Tibial nerve (tissue), 4 donors: ENCODE data around the gene IL3. TPM values are rescaled to one million over a fixed set of nuclear protein-coding genes. Genes with fewer than 3 reads are reported as not detected.

Experiments used
- DNase-seq, 2 donors: peaks; one replicate each; pipeline ENCODE4 v3.0.0-alpha.2; 2019; ENCODE audit warnings: low spot score in 2 of 2
- H3K27ac ChIP-seq, 4 donors: fragments of 200-600 bp; sonication (generic) in 3 of 4; one replicate each; pipeline ENCODE4 v1.5.1; 2017 to 2019; ENCODE audit warnings: mild to moderate bottlenecking in 1 of 4
- H3K27me3 ChIP-seq, 2 donors: fragments of 200-600 bp; sonication (generic) in 1 of 2; one replicate each; pipeline versions ENCODE4 v1.5.1 to v1.6.0; 2017 to 2019
- H3K36me3 ChIP-seq, 3 donors: fragments of 200-600 bp; sonication (generic); one replicate each; pipeline ENCODE4 v1.5.1; 2018 to 2019
- H3K4me1 ChIP-seq, 4 donors: fragments of 200-600 bp; sonication (generic) in 3 of 4; one replicate each; pipeline ENCODE4 v1.5.1; 2017 to 2019
- H3K4me3 ChIP-seq, 4 donors: fragments of 200-600 bp; sonication (generic) in 3 of 4; one replicate each; pipeline ENCODE4 v1.5.1; 2017 to 2019; ENCODE audit warnings: mild to moderate bottlenecking in 1 of 4, moderate library complexity in 1 of 4
- H3K9me3 ChIP-seq, 4 donors: fragments of 200-600 bp; sonication (generic) in 3 of 4; one replicate each; pipeline ENCODE4 v1.5.1; 2017 to 2019
- EP300 ChIP-seq, 2 donors: sonication (generic); formaldehyde crosslinking; IDR thresholded peaks; one replicate each; pipeline ENCODE4 v1.6.1; 2017; ENCODE audit warnings: antibody characterized with exemption in 2 of 2, mild to moderate bottlenecking in 1 of 2
- POLR2A ChIP-seq, 2 donors: fragments of 450-650 bp; IDR thresholded peaks; one replicate each; pipeline ENCODE4 v1.6.1; 2017; ENCODE audit warnings: antibody characterized with exemption in 2 of 2, mild to moderate bottlenecking in 2 of 2, moderate library complexity in 2 of 2
- WGBS, 2 donors: methylation state at CpG; one replicate each; pipeline ENCODE4 v1.1.5; 2018; 5-methylcytosine and 5-hydroxymethylcytosine counted together
- total RNA-seq, 4 donors: library from RNA; depleted of rRNA; stranded (reverse); fragments of >200 nt; gene quantifications; one replicate each; pipeline ENCODE4 v1.1.0, GENCODE V29; 2016
- TF ChIP-seq, protein P1 (sequence below), 5 experiments: fragments of 200-600 bp in 3 of 5; fragments of 450-650 bp in 2 of 5; sonication (generic) in 3 of 5; IDR thresholded peaks; one replicate each; pipeline ENCODE4 v1.5.1; 2016 to 2019; ENCODE audit warnings: antibody characterized with exemption in 5 of 5, mild to moderate bottlenecking in 3 of 5, moderate library complexity in 2 of 5

IL3 gene
- total RNA-seq, 4 donors from 2014 or later: not detected

DNA sequence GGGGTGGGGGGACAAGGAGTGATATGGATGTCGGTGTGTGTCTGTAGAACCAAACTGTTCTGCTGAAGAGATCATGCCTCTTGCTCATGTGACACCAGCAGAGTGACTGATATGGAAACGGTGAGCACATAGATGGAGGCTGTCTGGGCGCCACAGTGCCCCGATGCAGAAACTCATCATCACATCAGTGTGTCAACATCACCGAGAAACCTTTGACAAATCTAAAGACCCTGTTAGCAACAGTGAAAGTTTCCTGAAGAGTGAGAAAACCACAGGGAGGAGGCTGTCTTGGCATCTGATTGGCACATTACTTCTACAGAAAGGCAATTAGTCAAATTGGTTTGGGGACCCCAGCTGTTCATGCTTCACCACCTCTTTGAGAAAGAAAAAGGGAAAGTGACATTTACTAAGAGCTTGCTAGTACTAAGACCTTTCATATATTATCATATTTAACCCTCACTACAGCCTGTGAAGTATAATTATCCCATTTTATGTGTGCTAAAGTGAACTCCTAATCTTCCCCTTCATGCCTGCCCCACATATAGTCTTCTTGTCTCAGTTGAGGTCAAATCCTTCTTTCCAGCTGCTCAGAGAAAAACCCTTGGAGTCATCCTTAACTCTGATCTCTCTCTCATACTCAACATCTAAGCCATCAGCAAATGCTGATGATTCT is 38.8 kb downstream of the IL3 start:
- WGBS, 2 donors: 78 to 82% methylated on average over 5 of the region's 5 CpGs
- Histone ChIP-seq H3K4me3 (no peak overlapping the region), H3K27ac (no peak overlapping the region), H3K4me1 (peaks cover 0 to 17% (median 6%) of the 10 kb centered on the region in 4 donors), H3K27me3 (no peaks in the 10 kb centered on the region), H3K9me3 (no peaks in the 10 kb centered on the region), H3K36me3 (no peaks in the 10 kb centered on the region)
- no peak for DNase-seq
- TF ChIP-seq, protein P1, sequence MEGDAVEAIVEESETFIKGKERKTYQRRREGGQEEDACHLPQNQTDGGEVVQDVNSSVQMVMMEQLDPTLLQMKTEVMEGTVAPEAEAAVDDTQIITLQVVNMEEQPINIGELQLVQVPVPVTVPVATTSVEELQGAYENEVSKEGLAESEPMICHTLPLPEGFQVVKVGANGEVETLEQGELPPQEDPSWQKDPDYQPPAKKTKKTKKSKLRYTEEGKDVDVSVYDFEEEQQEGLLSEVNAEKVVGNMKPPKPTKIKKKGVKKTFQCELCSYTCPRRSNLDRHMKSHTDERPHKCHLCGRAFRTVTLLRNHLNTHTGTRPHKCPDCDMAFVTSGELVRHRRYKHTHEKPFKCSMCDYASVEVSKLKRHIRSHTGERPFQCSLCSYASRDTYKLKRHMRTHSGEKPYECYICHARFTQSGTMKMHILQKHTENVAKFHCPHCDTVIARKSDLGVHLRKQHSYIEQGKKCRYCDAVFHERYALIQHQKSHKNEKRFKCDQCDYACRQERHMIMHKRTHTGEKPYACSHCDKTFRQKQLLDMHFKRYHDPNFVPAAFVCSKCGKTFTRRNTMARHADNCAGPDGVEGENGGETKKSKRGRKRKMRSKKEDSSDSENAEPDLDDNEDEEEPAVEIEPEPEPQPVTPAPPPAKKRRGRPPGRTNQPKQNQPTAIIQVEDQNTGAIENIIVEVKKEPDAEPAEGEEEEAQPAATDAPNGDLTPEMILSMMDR (IDR thresholded peaks at IDR 0.05): no peak
- TF ChIP-seq POLR2A (IDR thresholded peaks at IDR 0.05): no peak
- no peak for TF ChIP-seq EP300 (IDR thresholded peaks at IDR 0.05)

DNA sequence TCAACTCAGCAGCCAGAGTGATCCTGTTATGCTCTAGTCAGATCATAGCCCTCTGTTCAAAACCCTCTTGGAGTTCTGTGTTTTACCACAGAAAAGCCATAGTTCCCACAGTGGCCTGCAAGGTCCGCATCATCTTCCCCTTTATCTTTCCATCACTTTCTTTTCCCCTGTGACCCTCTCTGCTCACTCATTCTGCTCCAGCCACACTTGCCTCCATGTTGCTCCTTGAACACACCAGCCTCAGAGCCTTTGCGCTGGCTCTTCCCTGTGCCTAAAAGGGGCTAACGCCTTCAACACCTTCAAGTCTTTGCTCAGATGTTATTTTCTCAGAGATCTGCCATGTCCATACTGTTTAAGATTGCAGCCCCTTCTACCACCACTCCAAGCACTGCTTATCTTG is 39.5 kb downstream of the IL3 start:
- Histone ChIP-seq H3K9me3 (no peaks in the 10 kb centered on the region), H3K4me3 (no peak overlapping the region)
- WGBS, 2 donors: 89 to 91% methylated on average over 3 of the region's 3 CpGs

DNA sequence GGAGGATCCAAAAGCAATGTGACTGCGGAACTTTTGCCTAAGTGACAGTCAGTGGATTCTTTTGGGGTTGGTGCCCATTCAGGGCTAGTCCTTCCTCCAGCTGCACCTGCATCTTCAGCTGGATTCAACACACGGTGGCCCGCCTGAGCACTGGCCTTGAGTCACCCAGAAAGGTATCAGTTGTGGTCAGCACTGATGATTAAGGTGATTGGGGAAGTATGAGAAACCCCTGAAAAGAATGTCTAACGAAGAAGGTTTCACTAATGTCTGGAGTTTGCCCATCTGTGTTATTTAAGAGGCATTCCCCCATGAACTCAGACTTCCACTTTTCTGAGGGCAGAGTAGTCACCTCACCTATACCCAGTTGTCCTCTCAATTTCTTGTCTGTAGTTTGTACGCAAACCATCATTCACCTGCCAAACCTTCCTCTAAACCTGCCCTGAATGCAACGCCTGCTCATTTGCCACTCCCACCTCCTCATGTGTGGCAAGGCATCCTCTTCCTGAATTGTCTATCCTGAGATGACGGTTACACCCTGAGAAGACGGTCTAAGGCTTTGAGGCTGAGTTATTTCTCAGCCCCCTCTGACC is 40.3 kb downstream of the IL3 start:
- no peak for DNase-seq
- H3K36me3 ChIP-seq: no peaks in the 10 kb centered on the region
- H3K27ac ChIP-seq: no peak overlapping the region
- no peaks in the 10 kb centered on the region for H3K9me3 ChIP-seq
- no peak overlapping the region for H3K4me3 ChIP-seq
- WGBS, 2 donors: 81 to 91% methylated on average over 8 of the region's 8 CpGs
- no peaks in the 10 kb centered on the region for H3K27me3 ChIP-seq
- TF ChIP-seq POLR2A (IDR thresholded peaks at IDR 0.05): no peak
- TF ChIP-seq, protein P1 (IDR thresholded peaks at IDR 0.05): no peak
- TF ChIP-seq EP300 (IDR thresholded peaks at IDR 0.05): no peak
- peaks cover 0 to 17% (median 6%) of the 10 kb centered on the region in 4 donors for H3K4me1 ChIP-seq

More for the DNA sequence above, 39.5 kb downstream of the IL3 start:
- Histone ChIP-seq H3K27me3 (no peaks in the 10 kb centered on the region), H3K27ac (no peak overlapping the region), H3K36me3 (no peaks in the 10 kb centered on the region), H3K4me1 (peaks cover 0 to 17% (median 6%) of the 10 kb centered on the region in 4 donors)
- TF ChIP-seq EP300 (IDR thresholded peaks at IDR 0.05) (no peak), POLR2A (IDR thresholded peaks at IDR 0.05) (no peak)
- TF ChIP-seq, protein P1 (IDR thresholded peaks at IDR 0.05): no peak
- no peak for DNase-seq

DNA sequence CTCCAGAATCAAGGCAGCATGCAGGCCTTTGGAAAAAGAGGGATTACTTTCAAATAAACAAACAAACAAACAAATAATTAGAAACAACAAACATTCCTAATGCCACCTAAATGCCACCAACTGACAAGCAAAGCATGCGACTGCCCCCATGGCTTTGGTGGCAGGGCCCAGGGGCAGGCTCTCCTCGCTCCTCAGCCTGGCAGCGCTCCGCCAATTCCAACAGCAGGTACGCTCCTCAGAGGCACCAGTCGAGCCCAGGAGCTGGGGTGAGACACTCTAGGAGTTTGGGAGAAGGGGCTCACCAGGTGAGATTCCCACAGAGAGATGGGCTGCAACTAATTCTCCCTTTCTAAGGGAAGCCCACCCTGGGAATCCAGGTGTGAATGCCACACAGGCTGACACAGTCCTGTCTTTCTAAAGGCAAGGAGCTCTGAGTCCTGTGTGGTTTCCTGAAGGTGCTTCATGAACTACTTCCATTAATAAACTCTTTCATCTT is 41.0 kb downstream of the IL3 start:
- Histone ChIP-seq H3K4me3 (no peak overlapping the region), H3K27ac (peak overlapping the region in 1 of 4 donors; percentile 37), H3K4me1 (peaks cover 0 to 17% (median 6%) of the 10 kb centered on the region in 4 donors), H3K36me3 (no peaks in the 10 kb centered on the region), H3K27me3 (no peaks in the 10 kb centered on the region), H3K9me3 (no peaks in the 10 kb centered on the region)
- TF ChIP-seq POLR2A (IDR thresholded peaks at IDR 0.05) (no peak), EP300 (IDR thresholded peaks at IDR 0.05) (no peak)
- TF ChIP-seq, protein P1 (IDR thresholded peaks at IDR 0.05): no peak
- 89 to 93% methylated on average over 5 to 6 of the region's 6 CpGs for WGBS, 2 donors
- no peak for DNase-seq

DNA sequence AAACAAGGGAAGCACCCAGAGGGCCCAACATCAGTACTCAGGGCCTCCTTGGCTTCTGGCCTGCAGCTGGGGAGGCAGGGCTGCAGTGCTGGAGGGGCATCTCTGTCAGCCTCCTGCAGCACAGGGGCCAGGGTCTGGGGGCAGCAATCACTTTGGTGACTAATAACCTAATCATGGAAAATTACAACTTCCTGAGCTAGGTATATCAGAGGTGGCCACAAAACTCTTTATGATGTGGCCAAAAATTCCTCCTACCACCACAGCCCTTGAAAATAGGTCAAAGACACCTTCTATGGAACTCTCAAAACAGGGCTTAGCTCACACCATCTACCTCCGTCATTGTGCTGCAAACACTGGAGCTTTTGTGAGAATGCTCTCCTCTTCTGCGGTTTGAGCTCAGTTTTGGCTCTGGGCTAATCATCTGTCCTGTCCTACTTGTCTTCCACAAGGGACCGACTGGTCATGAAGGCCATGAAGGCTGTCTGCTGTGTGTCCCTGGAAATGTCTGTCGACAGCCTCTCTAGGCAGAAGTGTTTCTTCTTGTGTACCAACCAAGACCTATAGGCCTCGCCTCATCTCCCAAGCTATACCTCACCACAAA is 41.7 kb downstream of the IL3 start:
- Histone ChIP-seq H3K9me3 (no peaks in the 10 kb centered on the region), H3K36me3 (no peaks in the 10 kb centered on the region), H3K27ac (no peak overlapping the region), H3K4me3 (no peak overlapping the region), H3K27me3 (no peaks in the 10 kb centered on the region), H3K4me1 (peaks cover 0 to 17% (median 6%) of the 10 kb centered on the region in 4 donors)
- 88 to 92% methylated on average over 5 of the region's 5 CpGs for WGBS, 2 donors
- TF ChIP-seq, protein P1 (IDR thresholded peaks at IDR 0.05): no peak
- TF ChIP-seq EP300 (IDR thresholded peaks at IDR 0.05) (no peak), POLR2A (IDR thresholded peaks at IDR 0.05) (no peak)
- DNase-seq: no peak
